HCT116 (cell line): ENCODE data around the gene LRRC53. TPM values are rescaled to one million over a fixed set of nuclear protein-coding genes. Genes with fewer than 3 reads are reported as not detected.

Source experiments
- ATAC-seq: fragments of 200-7000 bp; cut with Tn5 transposase; 2 replicates; pipeline ENCODE4 v1.9.1; 2020; ENCODE audit warnings: mild to moderate bottlenecking, moderate library complexity
- BruUV-seq: library from RNA; stranded (reverse); fragments of 400-500 nt; replicated peaks from 2 replicates; lab custom pipeline; 2021; lab: Mats Ljungman, UMichigan
- CTCF ChIA-PET: fragments of 300-600 bp; sonication (Branson Sonifier 250); formaldehyde crosslinking; loops from one replicate; lab custom pipeline; 2021; ENCODE audit warnings: antibody characterized with exemption; lab: Charles Lee
- POLR2A ChIA-PET: fragments of 300-600, 350-600 bp; sonication (Branson Sonifier 250); formaldehyde crosslinking; loops from one replicate; lab custom pipeline; 2021; ENCODE audit warnings: antibody characterized with exemption; lab: Charles Lee
- RAD21 ChIA-PET, 2 experiments: fragments of 300-600 bp; sonication (Branson Sonifier 250); formaldehyde crosslinking; loops; one replicate each; lab custom pipeline; 2023; ENCODE audit warnings: low total read pairs in 2 of 2; ENCODE audit not compliant: uncharacterized antibody in 2 of 2, unreplicated experiment in 2 of 2, low non-redundant PET in 1 of 2; lab: Charles Lee
- DNase-seq: peaks from one replicate; pipeline ENCODE4 v3.0.0-alpha.2; 2010; ENCODE audit warnings: low read depth, low spot score
- H2AFZ ChIP-seq: fragments of 200-600 bp; shearing (Covaris generic), sonication (generic); 2 replicates; pipeline ENCODE4 v1.6.1; 2017; ENCODE audit warnings: low read depth, mixed run types, mixed read lengths, antibody characterized with exemption, low read length; ENCODE audit not compliant: poor library complexity, severe bottlenecking
- H3K27ac ChIP-seq: 2 replicates; pipeline ENCODE4 v1.5.1; 2012; ENCODE audit warnings: low read depth, low read length
- H3K27me3 ChIP-seq: fragments of 200-600 bp; sonication (generic); 2 replicates; pipeline ENCODE4 v1.6.1; 2016; ENCODE audit warnings: mixed run types, low read length, mixed read lengths; ENCODE audit not compliant: insufficient read depth
- H3K36me3 ChIP-seq, 2 experiments: fragments of 200-500 bp in 1 of 2; fragments of 200-600 bp in 1 of 2; sonication (Bioruptor generic) in 1 of 2; sonication (generic) in 1 of 2; 2 replicates each; pipeline versions ENCODE4 v1.5.1 to v1.6.1; 2014 to 2016; ENCODE audit warnings: low read length in 2 of 2, inconsistent platforms in 1 of 2, mixed read lengths in 1 of 2, mixed run types in 1 of 2; ENCODE audit not compliant: insufficient read depth in 2 of 2, control insufficient read depth in 1 of 2
- H3K4me1 ChIP-seq, 2 experiments: fragments of 200-600 bp in 1 of 2; sonication (generic) in 1 of 2; 2 replicates each; pipeline versions ENCODE4 v1.5.1 to v1.6.1; 2012 to 2017; ENCODE audit warnings: low read length in 2 of 2, inconsistent platforms in 1 of 2, mild to moderate bottlenecking in 1 of 2, mixed read lengths in 1 of 2, mixed run types in 1 of 2, moderate library complexity in 1 of 2; ENCODE audit not compliant: insufficient read depth in 2 of 2, control insufficient read depth in 1 of 2
- H3K4me2 ChIP-seq: fragments of 200-600 bp; sonication (generic); 2 replicates; pipeline ENCODE4 v1.6.1; 2017; ENCODE audit warnings: mixed run types, low read length, mixed read lengths
- H3K4me3 ChIP-seq, 2 experiments: fragments of 200-600 bp in 1 of 2; sonication (generic) in 1 of 2; replicated peaks in 1 of 2; 2 replicates each; pipeline ENCODE4 v1.5.1; 2011 to 2016; ENCODE audit warnings: low read length in 2 of 2, control low read depth in 1 of 2, low read depth in 1 of 2, mild to moderate bottlenecking in 1 of 2, mixed read lengths in 1 of 2, mixed run types in 1 of 2
- H3K79me2 ChIP-seq: fragments of 200-600 bp; sonication (generic); 2 replicates; pipeline ENCODE4 v1.6.1; 2017; ENCODE audit warnings: mild to moderate bottlenecking, mixed run types, low read length, moderate library complexity, mixed read lengths; ENCODE audit not compliant: insufficient read depth
- H3K9ac ChIP-seq: fragments of 200-600 bp; sonication (generic); 2 replicates; pipeline ENCODE4 v1.6.1; 2016; ENCODE audit warnings: low read length, mixed read lengths
- H3K9me2 ChIP-seq: fragments of 200-600 bp; sonication (generic), shearing (Covaris generic); 2 replicates; pipeline ENCODE4 v1.6.1; 2017; ENCODE audit warnings: mixed run types, mild to moderate bottlenecking, moderate library complexity; ENCODE audit not compliant: insufficient read depth
- H3K9me3 ChIP-seq, 2 experiments: fragments of 200-500 bp in 1 of 2; fragments of 200-600 bp in 1 of 2; sonication (Bioruptor generic) in 1 of 2; sonication (generic) in 1 of 2; 2 replicates each; pipeline ENCODE4 v1.6.1; 2014 to 2017; ENCODE audit warnings: low read length in 2 of 2, mixed read lengths in 2 of 2, inconsistent platforms in 1 of 2, low read depth in 1 of 2, mild to moderate bottlenecking in 1 of 2, mixed run types in 1 of 2, moderate library complexity in 1 of 2; ENCODE audit not compliant: control insufficient read depth in 1 of 2, insufficient read depth in 1 of 2
- H4K20me1 ChIP-seq: fragments of 200-600 bp; sonication (generic), shearing (Covaris generic); 2 replicates; pipeline ENCODE4 v1.6.1; 2017; ENCODE audit warnings: mixed run types, mild to moderate bottlenecking, moderate library complexity; ENCODE audit not compliant: insufficient read depth
- CBX3 ChIP-seq: IDR thresholded peaks from 2 replicates; pipeline ENCODE4 v1.6.1; 2012; ENCODE audit warnings: low read depth
- CEBPB ChIP-seq: IDR thresholded peaks from 2 replicates; pipeline ENCODE4 v1.6.1; 2012; ENCODE audit warnings: low read depth
- EGR1 ChIP-seq: IDR thresholded peaks from 2 replicates; pipeline ENCODE4 v1.6.1; 2012; ENCODE audit warnings: low read depth
- EZH2 ChIP-seq: fragments of 200-600 bp; sonication (generic); IDR thresholded peaks from 2 replicates; pipeline ENCODE4 v1.6.1; 2017; ENCODE audit warnings: antibody characterized with exemption, mixed run types
- EZH2phosphoT487 ChIP-seq: fragments of 200-600 bp; IDR thresholded peaks from 2 replicates; pipeline ENCODE4 v1.6.1; 2018; ENCODE audit warnings: antibody characterized with exemption, borderline replicate concordance
- JUND ChIP-seq: IDR thresholded peaks from 2 replicates; pipeline ENCODE4 v1.6.1; 2012
- POLR2A ChIP-seq: IDR thresholded peaks from 2 replicates; pipeline ENCODE4 v1.7.0; 2011; ENCODE audit warnings: borderline replicate concordance; ENCODE audit not compliant: insufficient read depth, insufficient read length; ENCODE audit errors: extremely low read depth
- REST ChIP-seq: IDR thresholded peaks from 2 replicates; pipeline ENCODE4 v1.6.1; 2012; ENCODE audit warnings: low read depth
- SP1 ChIP-seq: IDR thresholded peaks from 2 replicates; pipeline ENCODE4 v1.6.1; 2012; ENCODE audit warnings: low read depth
- SRF ChIP-seq: IDR thresholded peaks from 2 replicates; pipeline ENCODE4 v1.6.1; 2012; ENCODE audit warnings: low read depth
- YY1 ChIP-seq: IDR thresholded peaks from 2 replicates; pipeline ENCODE4 v1.6.1; 2011; ENCODE audit warnings: low read length, low read depth, moderate library complexity, mild to moderate bottlenecking; ENCODE audit not compliant: insufficient replicate concordance; ENCODE audit errors: extremely low read depth
- intact Hi-C: fragments of 100-400 bp; cut with micrococcal nuclease; formaldehyde crosslinking; loops from 2 replicates; pipeline ENCODE4 v1.10.0; 2022
- total RNA-seq: library from RNA; stranded (reverse); gene quantifications from one replicate; pipeline ENCODE4 v1.2.1, GENCODE V29; 2021; ENCODE audit not compliant: unreplicated experiment

LRRC53 gene
- total RNA-seq, 1 experiment from 2014 or later = not detected

DNA sequence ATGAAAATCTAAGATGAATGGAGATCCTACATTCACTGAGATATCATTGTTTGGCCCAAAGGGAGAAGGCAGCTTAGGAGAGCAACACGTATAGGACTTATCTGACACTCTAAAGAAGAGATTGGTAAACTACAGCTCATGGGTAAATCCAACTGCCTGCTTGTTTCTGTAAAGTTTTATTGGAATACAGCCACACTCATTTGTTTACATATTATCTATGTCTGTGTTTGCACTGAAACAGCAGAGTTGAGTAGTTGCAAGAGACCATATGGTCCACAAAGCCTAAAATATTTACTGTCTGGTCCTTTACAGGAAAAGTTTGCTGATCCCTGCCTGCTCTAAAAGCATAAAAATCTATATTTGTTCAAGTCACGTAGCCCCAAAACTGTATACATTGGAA, 14.3 kb upstream of the LRRC53 start:
- ChIA-PET CTCF (no interaction called here), POLR2A (no interaction called here), RAD21 (no interaction called here)
- DNase-seq (no peak), ATAC-seq (no peak)
- Histone ChIP-seq H3K9me2 (no peaks in the 10 kb centered on the region), H3K36me3 (no peaks in the 10 kb centered on the region), H3K4me3 (no peak overlapping the region), H2AFZ (no peak overlapping the region), H3K79me2 (no peaks in the 10 kb centered on the region), H3K4me2 (no peak overlapping the region), H3K9me3 (no peaks in the 10 kb centered on the region), H3K9ac (no peak overlapping the region), H3K27me3 (peaks cover 12% of the 10 kb centered on the region), H4K20me1 (no peaks in the 10 kb centered on the region), H3K4me1 (no peaks in the 10 kb centered on the region), H3K27ac (no peak overlapping the region)
- TF ChIP-seq EZH2 (no peak), SRF (no peak), EZH2phosphoT487 (no peak), YY1 (no peak), CEBPB (no peak), POLR2A (no peak), EGR1 (no peak), JUND (no peak), REST (no peak), SP1 (no peak), CBX3 (no peak)
- no TSS peak for BruUV-seq
- intact Hi-C loops = no loop called here
